Smooth muscle cell (in vitro differentiated cells): ENCODE measurements around the gene ARHGAP23. TPM values are rescaled to one million over a fixed set of nuclear protein-coding genes. Genes with fewer than 3 reads are reported as not detected.

Experiments
- DNase-seq: peaks from one replicate; lab custom pipeline; 2025; ENCODE audit not compliant: unreplicated experiment; lab: John Stamatoyannopoulos, UW
- H2AFZ ChIP-seq: fragments of 200-600 bp; sonication (generic); 2 replicates; pipeline ENCODE4 v1.6.0; 2016; ENCODE audit warnings: antibody characterized with exemption, low read depth, mild to moderate bottlenecking
- H3F3A ChIP-seq: fragments of 200-600 bp; sonication (generic); 2 replicates; pipeline ENCODE4 v1.6.0; 2017; ENCODE audit warnings: antibody characterized with exemption, low read depth
- H3K27ac ChIP-seq: fragments of 200-600 bp; sonication (generic); 2 replicates; pipeline ENCODE4 v1.5.1; 2016; ENCODE audit warnings: low read depth, mild to moderate bottlenecking
- H3K27me3 ChIP-seq: fragments of 200-600 bp; sonication (generic); 2 replicates; pipeline ENCODE4 v1.6.1; 2016; ENCODE audit warnings: low read depth, mild to moderate bottlenecking
- H3K36me3 ChIP-seq: fragments of 200-600 bp; sonication (generic); 2 replicates; pipeline ENCODE4 v1.5.1; 2016; ENCODE audit warnings: low read depth
- H3K4me1 ChIP-seq: fragments of 200-600 bp; sonication (generic); 2 replicates; pipeline ENCODE4 v1.5.1; 2016; ENCODE audit warnings: low read depth
- H3K4me2 ChIP-seq: fragments of 200-600 bp; sonication (generic); 2 replicates; pipeline ENCODE4 v1.6.0; 2016; ENCODE audit warnings: mild to moderate bottlenecking
- H3K4me3 ChIP-seq: fragments of 200-600 bp; sonication (generic); 2 replicates; pipeline ENCODE4 v1.5.1; 2016; ENCODE audit warnings: mild to moderate bottlenecking
- H3K79me2 ChIP-seq: fragments of 200-600 bp; sonication (generic); 2 replicates; pipeline ENCODE4 v1.6.0; 2016; ENCODE audit warnings: low read depth, mild to moderate bottlenecking
- H3K9ac ChIP-seq: fragments of 200-600 bp; sonication (generic); 2 replicates; pipeline ENCODE4 v1.6.0; 2016; ENCODE audit warnings: low read depth
- H3K9me3 ChIP-seq: fragments of 200-600 bp; sonication (generic); replicated peaks from 2 replicates; pipeline ENCODE4 v1.5.1; 2016; ENCODE audit warnings: low read depth
- H4K20me1 ChIP-seq: fragments of 200-600 bp; sonication (generic); 2 replicates; pipeline ENCODE4 v1.6.0; 2016; ENCODE audit warnings: low read depth
- WGBS: methylation state at CpG from one replicate; pipeline ENCODE4 v1.1.7; 2016; ENCODE audit warnings: low lambda C conversion rate; 5-methylcytosine and 5-hydroxymethylcytosine counted together
- polyA plus RNA-seq: library from polyadenylated mRNA; unstranded; fragments of >200 nt; fragmentation: Nextera tagmentation; extraction: Ambion mirVana; gene quantifications from 2 replicates; pipeline ENCODE4 v1.2.1, GENCODE V29; 2016
- total RNA-seq: library from RNA; depleted of rRNA; stranded (reverse); fragments of >200 nt; gene quantifications from 2 replicates; pipeline ENCODE4 v1.2.3, GENCODE V29; 2014
- TF ChIP-seq, protein P1 (sequence below): fragments of 200-600 bp; sonication (generic); IDR thresholded peaks from 2 replicates; pipeline ENCODE4 v1.5.1; 2017; ENCODE audit warnings: borderline replicate concordance, mild to moderate bottlenecking, antibody characterized with exemption; ENCODE audit not compliant: insufficient read depth, poor library complexity, severe bottlenecking

The ARHGAP23 gene
- total and polyA plus RNA-seq, 2 experiments from 2014 or later, result 24.9 to 34.0 TPM

DNA sequence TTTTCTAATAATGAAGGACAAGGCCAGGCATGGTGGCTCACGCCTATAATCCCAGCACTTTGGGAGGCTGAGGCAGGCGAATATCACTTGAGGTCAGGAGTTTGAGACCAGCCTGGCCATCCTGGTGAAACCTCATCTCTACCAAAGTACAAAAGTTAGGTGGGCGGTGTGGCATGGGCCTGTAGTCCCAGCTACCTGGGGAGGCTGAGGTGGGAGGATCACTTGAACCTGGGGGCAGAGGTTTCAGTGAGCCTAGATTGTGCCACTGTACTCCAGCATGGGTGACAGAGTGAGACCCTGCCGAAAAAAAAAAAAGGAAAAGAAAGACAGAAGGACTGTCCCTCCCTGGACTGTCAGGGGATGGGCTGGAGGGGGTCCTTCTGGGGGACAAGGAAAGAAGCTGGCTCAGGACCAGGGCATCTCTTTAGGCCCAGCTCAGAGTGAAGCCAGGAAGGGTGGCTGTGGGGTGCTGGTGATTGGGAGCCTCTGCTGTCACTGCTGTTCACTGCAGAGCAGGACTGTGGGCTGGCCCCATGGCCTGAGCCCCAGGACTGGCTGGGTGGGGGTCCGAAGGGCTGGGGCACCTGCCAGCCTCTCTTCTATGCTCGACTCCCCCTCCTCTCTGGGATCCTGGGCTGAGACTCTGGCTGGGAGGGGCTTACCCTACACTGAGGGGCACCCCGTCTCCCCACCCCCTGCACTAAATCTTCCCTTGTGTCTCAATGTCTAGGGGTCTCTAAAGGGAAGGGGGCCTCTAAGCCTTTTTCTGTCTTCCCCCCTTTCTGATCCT is 909 bp upstream of the ARHGAP23 start:
- no peaks in the 10 kb centered on the region for H3K27me3 ChIP-seq
- peak overlapping the region; percentile 84 for H3K27ac ChIP-seq
- peaks cover 26% of the 10 kb centered on the region for H3K4me1 ChIP-seq

DNA sequence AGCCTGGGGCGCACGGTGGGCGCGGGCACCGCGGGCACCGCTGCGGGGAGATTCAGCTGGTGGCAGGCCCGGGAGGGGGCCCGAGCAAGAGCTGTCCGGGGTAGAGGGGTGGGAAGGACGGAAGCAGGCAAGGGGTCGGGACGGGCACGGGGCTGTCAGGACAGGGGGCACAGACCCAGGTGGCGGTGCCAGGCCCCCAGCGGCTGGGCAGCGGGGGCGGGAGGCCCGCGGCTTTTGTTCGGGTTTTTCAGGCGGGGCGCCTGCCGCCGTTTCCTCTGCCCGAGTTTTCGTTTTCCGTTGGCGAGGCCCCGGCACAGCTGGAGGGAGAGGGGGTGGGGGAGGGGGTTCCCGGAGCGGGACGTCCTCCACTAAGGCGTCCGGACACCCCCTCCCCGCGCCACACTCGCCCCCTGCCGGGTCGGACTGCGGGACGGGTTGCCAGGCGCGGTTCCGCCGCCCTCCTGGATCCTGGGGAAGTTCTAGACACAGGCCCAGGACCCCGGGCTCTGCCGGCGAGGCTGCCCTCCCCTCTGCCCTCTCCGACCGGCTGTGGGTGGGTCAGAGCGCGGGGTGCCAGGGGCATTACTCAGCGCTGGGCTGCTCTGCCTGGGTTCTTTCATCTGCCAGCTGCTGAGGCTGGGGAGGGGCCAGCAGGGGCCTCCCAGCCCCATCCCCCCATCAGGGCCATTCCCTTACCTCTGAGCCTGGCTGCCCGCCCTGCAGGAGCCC is 543 bp downstream of the ARHGAP23 start:
- Histone ChIP-seq H3K4me1 (peaks cover 26% of the 10 kb centered on the region), H3K79me2 (peaks cover 44% of the 10 kb centered on the region), H3K27ac (peak overlapping the region; percentile 84), H3K4me2 (peak overlapping the region; percentile 95), H4K20me1 (peaks cover 48% of the 10 kb centered on the region), H3K9me3 (no peaks in the 10 kb centered on the region), H3K36me3 (no peaks in the 10 kb centered on the region), H2AFZ (peak overlapping the region; percentile 67), H3K4me3 (peak overlapping the region; percentile 95), H3F3A (peaks cover 25% of the 10 kb centered on the region), H3K9ac (peak overlapping the region; percentile 87), H3K27me3 (no peaks in the 10 kb centered on the region)
- WGBS, result 6% methylated on average over 34 of the region's 56 CpGs
- TF ChIP-seq, protein P1, sequence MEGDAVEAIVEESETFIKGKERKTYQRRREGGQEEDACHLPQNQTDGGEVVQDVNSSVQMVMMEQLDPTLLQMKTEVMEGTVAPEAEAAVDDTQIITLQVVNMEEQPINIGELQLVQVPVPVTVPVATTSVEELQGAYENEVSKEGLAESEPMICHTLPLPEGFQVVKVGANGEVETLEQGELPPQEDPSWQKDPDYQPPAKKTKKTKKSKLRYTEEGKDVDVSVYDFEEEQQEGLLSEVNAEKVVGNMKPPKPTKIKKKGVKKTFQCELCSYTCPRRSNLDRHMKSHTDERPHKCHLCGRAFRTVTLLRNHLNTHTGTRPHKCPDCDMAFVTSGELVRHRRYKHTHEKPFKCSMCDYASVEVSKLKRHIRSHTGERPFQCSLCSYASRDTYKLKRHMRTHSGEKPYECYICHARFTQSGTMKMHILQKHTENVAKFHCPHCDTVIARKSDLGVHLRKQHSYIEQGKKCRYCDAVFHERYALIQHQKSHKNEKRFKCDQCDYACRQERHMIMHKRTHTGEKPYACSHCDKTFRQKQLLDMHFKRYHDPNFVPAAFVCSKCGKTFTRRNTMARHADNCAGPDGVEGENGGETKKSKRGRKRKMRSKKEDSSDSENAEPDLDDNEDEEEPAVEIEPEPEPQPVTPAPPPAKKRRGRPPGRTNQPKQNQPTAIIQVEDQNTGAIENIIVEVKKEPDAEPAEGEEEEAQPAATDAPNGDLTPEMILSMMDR, result no peak
- DNase-seq, result peak; percentile 81

More for the DNA sequence above, 909 bp upstream of the ARHGAP23 start:
- Histone ChIP-seq H3F3A (peaks cover 25% of the 10 kb centered on the region), H2AFZ (peak overlapping the region; percentile 93), H3K79me2 (peaks cover 30% of the 10 kb centered on the region), H3K9ac (peak overlapping the region; percentile 74), H3K36me3 (no peaks in the 10 kb centered on the region), H3K4me2 (peak overlapping the region; percentile 95), H3K4me3 (peak overlapping the region; percentile 95), H3K9me3 (no peaks in the 10 kb centered on the region), H4K20me1 (peaks cover 33% of the 10 kb centered on the region)
- WGBS, result 80% methylated on average over 7 of the region's 7 CpGs
- TF ChIP-seq, protein P1, result no peak
- DNase-seq, result no peak

DNA sequence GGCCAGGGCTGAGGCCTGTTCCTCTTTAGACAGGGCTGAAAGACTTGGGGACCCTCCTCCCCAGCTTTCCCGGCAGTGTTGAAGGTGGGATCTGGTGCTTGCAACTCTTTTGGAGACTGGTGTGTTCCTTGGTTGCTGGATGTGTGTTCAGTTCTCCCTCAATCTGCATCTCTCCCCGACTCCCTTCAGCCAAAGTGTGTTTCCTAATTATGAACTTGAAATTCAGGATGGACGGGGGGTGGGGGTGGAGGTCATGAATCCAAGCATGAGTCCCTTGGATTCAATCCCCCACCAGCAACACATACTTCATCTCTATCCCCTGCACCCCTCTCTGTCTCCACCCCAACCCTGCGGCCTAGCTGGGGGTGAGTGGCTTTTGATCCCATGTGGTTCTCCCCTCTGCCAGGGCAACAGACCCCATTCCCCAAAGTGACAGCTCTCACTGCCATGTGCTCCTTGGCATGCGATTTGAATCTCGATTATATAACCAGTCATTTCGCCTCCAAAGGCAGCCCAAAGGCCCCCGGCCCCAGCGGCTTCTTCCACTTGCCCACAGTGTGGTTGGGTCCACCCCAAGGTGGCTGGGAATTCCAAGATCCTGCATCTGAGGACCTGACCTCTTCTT is 1.3 kb downstream of the ARHGAP23 start:
- H3K4me1 ChIP-seq, result peaks cover 26% of the 10 kb centered on the region
- peak overlapping the region; percentile 84 for H3K27ac ChIP-seq
- H4K20me1 ChIP-seq, result peaks cover 55% of the 10 kb centered on the region
- 74% methylated on average over 9 of the region's 9 CpGs for WGBS
- no peaks in the 10 kb centered on the region for H3K36me3 ChIP-seq
- TF ChIP-seq, protein P1, result no peak
- no peak overlapping the region for H2AFZ ChIP-seq
- H3K4me3 ChIP-seq, result peak overlapping the region; percentile 95
- H3F3A ChIP-seq, result peaks cover 25% of the 10 kb centered on the region
- H3K9ac ChIP-seq, result peak overlapping the region; percentile 87
- peaks cover 52% of the 10 kb centered on the region for H3K79me2 ChIP-seq
- no peak for DNase-seq
- no peaks in the 10 kb centered on the region for H3K27me3 ChIP-seq
- H3K9me3 ChIP-seq, result no peaks in the 10 kb centered on the region
- peak overlapping the region; percentile 95 for H3K4me2 ChIP-seq
